SK-N-SH (cell line): ENCODE measurements around the gene ST3GAL2. TPM values are rescaled to one million over a fixed set of nuclear protein-coding genes. Genes with fewer than 3 reads are reported as not detected.

ENCODE experiments used
- CTCF ChIA-PET: fragments of 300-600, 350-600 bp; formaldehyde crosslinking; extraction: SDS; loops from one replicate; lab custom pipeline; 2021; lab: Yijun Ruan, JAX
- POLR2A ChIA-PET: fragments of 350-600 bp; sonication (Branson Sonifier 250); formaldehyde crosslinking; extraction: SDS; loops from one replicate; lab custom pipeline; 2020; ENCODE audit warnings: antibody characterized with exemption, inconsistent platforms; lab: Yijun Ruan, JAX
- DNase-seq: peaks from one replicate; pipeline ENCODE4 v3.0.0; 2012
- H2AFZ ChIP-seq: fragments of 200-600 bp; sonication (generic); 2 replicates; pipeline ENCODE4 v1.8.1; 2016; ENCODE audit warnings: antibody characterized with exemption, mild to moderate bottlenecking, low read depth
- H3F3A ChIP-seq: fragments of 200-600 bp; sonication (generic); replicated peaks from 2 replicates; pipeline ENCODE3; 2016; ENCODE audit warnings: antibody characterized with exemption, mild to moderate bottlenecking; ENCODE audit not compliant: insufficient read depth
- H3K27ac ChIP-seq, 2 experiments: fragments of 200-500 bp in 1 of 2; fragments of 200-600 bp in 1 of 2; sonication (Bioruptor generic) in 1 of 2; sonication (generic), shearing (Covaris generic) in 1 of 2; 2 replicates each; pipeline versions ENCODE4 v1.5.1 to v1.6.1; 2014 to 2016; ENCODE audit warnings: low read depth in 2 of 2, inconsistent platforms in 1 of 2, low read length in 1 of 2, mild to moderate bottlenecking in 1 of 2, mixed read lengths in 1 of 2
- H3K27me3 ChIP-seq: fragments of 200-600 bp; sonication (generic), shearing (Covaris generic); 2 replicates; pipeline ENCODE4 v1.6.1; 2016; ENCODE audit warnings: mixed run types; ENCODE audit not compliant: insufficient read depth
- H3K36me3 ChIP-seq, 2 experiments: fragments of 200-500 bp in 1 of 2; fragments of 200-600 bp in 1 of 2; sonication (Bioruptor generic) in 1 of 2; sonication (generic) in 1 of 2; replicated peaks in 1 of 2; 2 replicates each; pipeline versions ENCODE3 to v1.5.1; 2014 to 2016; ENCODE audit warnings: low read length in 1 of 2, mild to moderate bottlenecking in 1 of 2; ENCODE audit not compliant: insufficient read depth in 2 of 2, control insufficient read depth in 1 of 2
- H3K4me1 ChIP-seq, 2 experiments: fragments of 200-500 bp in 1 of 2; fragments of 200-600 bp in 1 of 2; sonication (Bioruptor generic) in 1 of 2; sonication (generic), shearing (Covaris generic) in 1 of 2; 2 replicates each; pipeline versions ENCODE4 v1.5.1 to v1.6.1; 2014 to 2016; ENCODE audit warnings: low read depth in 1 of 2, low read length in 1 of 2, mixed run types in 1 of 2; ENCODE audit not compliant: insufficient read depth in 2 of 2, control insufficient read depth in 1 of 2
- H3K4me2 ChIP-seq: fragments of 200-600 bp; sonication (generic), shearing (Covaris generic); 2 replicates; pipeline ENCODE4 v1.6.1; 2017; ENCODE audit warnings: mixed run types
- H3K4me3 ChIP-seq, 2 experiments: fragments of 200-500 bp in 1 of 2; fragments of 200-600 bp in 1 of 2; sonication (Bioruptor generic) in 1 of 2; sonication (generic), shearing (Covaris generic) in 1 of 2; 2 replicates each; pipeline versions ENCODE4 v1.5.1 to v1.8.1; 2014 to 2016; ENCODE audit warnings: low read depth in 2 of 2, inconsistent platforms in 1 of 2, low read length in 1 of 2, mild to moderate bottlenecking in 1 of 2, mixed read lengths in 1 of 2, moderate library complexity in 1 of 2
- H3K79me2 ChIP-seq: fragments of 200-600 bp; sonication (generic); 2 replicates; pipeline ENCODE4 v1.8.1; 2017; ENCODE audit warnings: mild to moderate bottlenecking; ENCODE audit not compliant: insufficient read depth
- H3K9ac ChIP-seq: fragments of 200-600 bp; sonication (generic); 2 replicates; pipeline ENCODE4 v1.6.1; 2017; ENCODE audit warnings: mixed run types
- H3K9me2 ChIP-seq: fragments of 200-600 bp; sonication (generic); 2 replicates; pipeline ENCODE4 v1.6.1; 2017; ENCODE audit warnings: mixed run types
- H3K9me3 ChIP-seq: fragments of 200-600 bp; sonication (generic); 2 replicates; pipeline ENCODE4 v1.6.1; 2017; ENCODE audit warnings: mixed run types, mild to moderate bottlenecking, moderate library complexity
- H4K20me1 ChIP-seq: fragments of 200-600 bp; sonication (generic); 2 replicates; pipeline ENCODE4 v1.6.1; 2017; ENCODE audit warnings: mild to moderate bottlenecking, mixed run types; ENCODE audit not compliant: insufficient read depth
- CTCF ChIP-seq: fragments of 200-600 bp; sonication (generic); IDR thresholded peaks from 2 replicates; pipeline ENCODE4 v1.6.1; 2017; ENCODE audit warnings: antibody characterized with exemption, mild to moderate bottlenecking, moderate library complexity
- FOXM1 ChIP-seq: IDR thresholded peaks from 2 replicates; pipeline ENCODE4 v1.4.0; 2012; ENCODE audit warnings: low read depth, mild to moderate bottlenecking
- NRF1 ChIP-seq: IDR thresholded peaks from 2 replicates; pipeline ENCODE4 v1.6.1; 2012; ENCODE audit warnings: low read depth, mild to moderate bottlenecking, low read length
- PBX3 ChIP-seq: IDR thresholded peaks from 2 replicates; pipeline ENCODE4; 2012
- POLR2AphosphoS5 ChIP-seq: IDR thresholded peaks from 2 replicates; pipeline ENCODE4 v1.6.1; 2012; ENCODE audit warnings: low read depth, low read length
- RAD21 ChIP-seq: IDR thresholded peaks from 2 replicates; pipeline ENCODE4 v1.6.1; 2012; ENCODE audit warnings: mild to moderate bottlenecking, low read length
- TEAD4 ChIP-seq: IDR thresholded peaks from 2 replicates; pipeline ENCODE4 v1.4.0; 2012; ENCODE audit warnings: mild to moderate bottlenecking, borderline replicate concordance; ENCODE audit not compliant: insufficient read depth
- WGBS: methylation state at CpG from one replicate; pipeline ENCODE4 v1.1.6; 2017; ENCODE audit warnings: low lambda C conversion rate; 5-methylcytosine and 5-hydroxymethylcytosine counted together
- polyA plus RNA-seq, 3 experiments: library from polyadenylated mRNA; depleted of rRNA; stranded (reverse); fragments of >200 nt; gene quantifications; 2 replicates each; pipeline ENCODE4 v1.2.3, GENCODE V29; 2012

Gene ST3GAL2
- polyA plus RNA-seq, 1 of the 3 experiments (the other 2 are of a cell fraction): 19.9 TPM

- Histone ChIP-seq H3K79me2 (peaks cover 17% of the 10 kb centered on the region), H3K27me3 (no peaks in the 10 kb centered on the region), H3K27ac (no peak overlapping the region), H3K9me2 (no peaks in the 10 kb centered on the region), H3F3A (peaks cover 45% of the 10 kb centered on the region), H2AFZ (no peak overlapping the region), H4K20me1 (no peaks in the 10 kb centered on the region), H3K4me2 (no peak overlapping the region), H3K4me1 (peaks cover 0 to 3% of the 10 kb centered on the region in 2 experiments; a peak in 1 of 4 replicates), H3K9me3 (no peaks in the 10 kb centered on the region), H3K36me3 (peaks cover 25 to 58% of the 10 kb centered on the region in 2 experiments), H3K9ac (no peak overlapping the region), H3K4me3 (no peak overlapping the region)
- TF ChIP-seq POLR2AphosphoS5 (0 out of 2 replicates have a peak, but pooled peaks have one; percentile 5), CTCF (no peak)
- 95% methylated on average over 8 of the region's 8 CpGs for WGBS
- CTCF ChIA-PET: interaction anchor here (1.7 kb wide), 1 partner anchor 96 kb away, joined by 5 read pairs; no protein-coding TSS in a partner anchor
- POLR2A ChIA-PET: no interaction called here
- DNase-seq: no peak
These were observed 64.7 kb downstream of the ST3GAL2 start for GRCh38 chr16:70374213-70374612.

GRCh38 chr16:70372921-70373728, 65.8 kb downstream of the ST3GAL2 start:
- no peaks in the 10 kb centered on the region for H3K27me3 ChIP-seq
- CTCF ChIA-PET: interaction anchor here (1.2 to 1.7 kb wide), 4 partner anchors 12 to 281 kb away, joined by 3 to 6 read pairs (median 4); no protein-coding TSS in a partner anchor
- no peak overlapping the region for H3K9ac ChIP-seq
- POLR2A ChIA-PET: interaction anchor here (1.0 kb wide), 1 partner anchor 81 kb away, joined by 3 read pairs; the partner anchor contains the start of gene FCSK
- no peak overlapping the region for H3K4me3 ChIP-seq
- no peak overlapping the region for H3K27ac ChIP-seq
- H3K9me3 ChIP-seq: no peaks in the 10 kb centered on the region
- no peaks in the 10 kb centered on the region for H3K4me1 ChIP-seq
- DNase-seq: no peak
- WGBS: 96% methylated on average over 22 of the region's 22 CpGs
- TF ChIP-seq FOXM1 (no peak), RAD21 (no peak), TEAD4 (no peak), PBX3 (no peak), CTCF (no peak), POLR2AphosphoS5 (no peak), NRF1 (no peak)
- no peak overlapping the region for H3K4me2 ChIP-seq
- peaks cover 38% of the 10 kb centered on the region for H3F3A ChIP-seq
- peaks cover 21 to 58% of the 10 kb centered on the region in 2 experiments for H3K36me3 ChIP-seq
- no peaks in the 10 kb centered on the region for H4K20me1 ChIP-seq
- no peak overlapping the region for H2AFZ ChIP-seq
- H3K79me2 ChIP-seq: peaks cover 9% of the 10 kb centered on the region; the same call in 1 of the 2 replicates
- no peaks in the 10 kb centered on the region for H3K9me2 ChIP-seq
